ENCODE results near the gene CD79A.

Gene CD79A

DNA sequence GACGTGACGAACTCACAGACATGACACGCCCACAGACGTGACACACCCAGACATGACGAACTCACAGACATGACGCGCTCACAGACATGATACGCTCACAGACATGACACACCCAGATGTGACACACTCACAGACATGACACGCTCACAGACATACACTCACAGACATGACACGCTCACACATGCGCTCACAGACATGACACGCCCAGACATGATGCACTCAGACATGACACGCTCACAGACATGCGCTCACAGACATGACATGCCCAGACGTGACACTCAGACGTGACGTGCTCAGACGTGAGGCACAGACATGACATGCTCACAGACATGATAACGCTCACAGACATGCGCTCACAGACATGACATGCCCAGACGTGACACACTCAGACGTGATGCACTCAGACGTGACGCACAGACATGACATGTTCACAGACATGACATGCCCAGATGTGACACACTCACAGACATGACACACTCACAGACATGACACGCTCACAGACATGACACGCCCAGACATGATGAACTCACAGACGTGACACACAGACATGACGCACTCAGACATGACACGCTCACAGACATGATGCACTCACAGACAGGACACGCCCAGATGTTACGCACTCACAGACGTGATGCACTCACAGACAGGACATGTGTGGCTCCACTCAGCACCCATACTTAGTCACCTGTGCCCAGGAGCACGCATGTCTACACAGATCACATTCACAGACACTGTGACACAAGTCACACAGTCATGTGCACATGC, 43.1 kb downstream of the CD79A start:
- DNase-seq (ENCODE audit: low spot score), result no peak

DNA sequence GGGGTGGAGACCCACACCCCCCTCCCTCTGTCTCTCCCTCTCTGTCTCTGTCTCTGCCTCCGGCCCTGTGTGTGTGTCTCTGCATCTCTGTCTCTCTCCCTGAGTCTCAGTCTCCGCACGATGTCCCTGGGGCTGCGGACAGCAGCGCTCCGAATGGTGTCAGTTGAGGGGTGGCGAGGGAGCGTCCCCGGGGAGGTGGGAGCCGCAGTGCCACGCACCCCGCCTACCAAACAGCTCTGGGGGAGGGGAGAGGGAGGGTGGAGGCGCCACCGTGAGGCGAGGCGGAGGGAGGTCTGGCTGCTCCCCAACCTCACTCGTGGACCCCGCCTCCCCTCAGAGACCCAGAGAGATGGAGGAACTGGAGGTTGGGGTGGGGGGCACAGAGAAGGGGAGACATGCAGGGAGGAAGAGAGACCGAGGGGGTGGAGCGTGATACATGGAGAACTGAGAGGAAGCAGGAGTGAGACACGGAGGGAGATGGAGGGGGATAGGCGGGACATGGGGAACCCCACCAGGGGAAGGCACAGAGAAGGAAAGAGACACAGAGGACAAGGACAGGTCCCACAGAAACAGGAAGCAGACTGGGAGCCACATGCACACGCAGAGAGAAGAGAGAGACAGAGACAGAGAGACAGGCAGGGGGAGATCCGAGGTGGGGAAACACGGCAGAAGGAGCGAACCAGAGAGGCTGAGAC, 44.0 kb downstream of the CD79A start:
- DNase-seq (ENCODE audit: low spot score), result no peak

GRCh38 chr19:41921577-41922576, 44.8 kb downstream of the CD79A start:
- DNase-seq (ENCODE audit: low spot score), result no peak

GRCh38 chr19:41922585-41922984, 45.5 kb downstream of the CD79A start:
- no peak for DNase-seq (ENCODE audit: low spot score)

- no peak for DNase-seq (ENCODE audit: low spot score)
Observed at GRCh38 chr19:41923045-41923788, 46.1 kb downstream of the CD79A start.

- DNase-seq (ENCODE audit: low spot score), result no peak
Observed at GRCh38 chr19:41924151-41925145, 47.4 kb downstream of the CD79A start.

- DNase-seq (ENCODE audit: low spot score), result no peak
Observed at GRCh38 chr19:41925208-41926003, 48.3 kb downstream of the CD79A start.

GRCh38 chr19:41926028-41926762, 49.1 kb downstream of the CD79A start:
- no peak for DNase-seq (ENCODE audit: low spot score)

DNA sequence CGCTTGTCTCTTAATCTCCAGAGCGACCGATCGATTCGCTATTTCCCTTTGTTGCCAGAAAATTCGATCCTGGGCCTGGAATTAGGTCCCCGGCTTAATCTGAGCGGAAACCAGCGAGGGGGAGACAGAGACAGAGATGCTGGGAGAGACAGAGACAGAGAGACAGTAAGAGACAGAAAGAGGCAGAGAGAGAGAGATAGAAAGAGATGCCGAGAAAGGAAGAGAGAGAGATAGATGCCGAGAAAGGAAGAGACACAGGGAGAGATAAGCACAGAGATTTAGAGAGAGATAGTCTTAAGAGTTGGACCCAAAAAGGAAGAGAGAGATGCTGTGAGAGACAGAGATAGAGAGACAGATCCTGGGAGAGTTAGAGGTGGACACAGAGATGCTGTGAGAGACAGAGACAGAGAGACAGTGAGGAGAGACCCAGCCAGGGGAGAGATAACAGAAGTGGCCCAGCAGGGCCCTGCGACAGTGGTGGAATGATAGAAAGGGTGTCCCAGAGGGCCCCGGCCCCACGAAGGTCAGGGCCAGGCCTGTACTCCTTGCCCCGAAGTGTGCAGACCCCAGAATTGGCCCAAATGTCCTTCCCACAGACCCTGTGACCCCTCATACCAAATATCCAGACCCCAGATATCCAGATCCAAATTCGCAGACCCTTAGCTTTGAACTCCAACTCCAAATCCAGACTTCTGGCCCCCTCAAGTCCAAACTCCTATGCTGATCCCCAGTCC, 49.9 kb downstream of the CD79A start:
- no peak for DNase-seq (ENCODE audit: low spot score)

- peak; percentile 35 for DNase-seq (ENCODE audit: low spot score)
Observed at GRCh38 chr19:41927497-41928192, 50.6 kb downstream of the CD79A start.

- DNase-seq (ENCODE audit: low spot score), result no peak
Observed at GRCh38 chr19:41928221-41928683, 51.2 kb downstream of the CD79A start, which contains the start of gene ERFL. Gene ERFL, minus strand, starts transcription at chr19:41928449. Its CDS starts 15,530 bp downstream, at chr19:41912919.

DNA sequence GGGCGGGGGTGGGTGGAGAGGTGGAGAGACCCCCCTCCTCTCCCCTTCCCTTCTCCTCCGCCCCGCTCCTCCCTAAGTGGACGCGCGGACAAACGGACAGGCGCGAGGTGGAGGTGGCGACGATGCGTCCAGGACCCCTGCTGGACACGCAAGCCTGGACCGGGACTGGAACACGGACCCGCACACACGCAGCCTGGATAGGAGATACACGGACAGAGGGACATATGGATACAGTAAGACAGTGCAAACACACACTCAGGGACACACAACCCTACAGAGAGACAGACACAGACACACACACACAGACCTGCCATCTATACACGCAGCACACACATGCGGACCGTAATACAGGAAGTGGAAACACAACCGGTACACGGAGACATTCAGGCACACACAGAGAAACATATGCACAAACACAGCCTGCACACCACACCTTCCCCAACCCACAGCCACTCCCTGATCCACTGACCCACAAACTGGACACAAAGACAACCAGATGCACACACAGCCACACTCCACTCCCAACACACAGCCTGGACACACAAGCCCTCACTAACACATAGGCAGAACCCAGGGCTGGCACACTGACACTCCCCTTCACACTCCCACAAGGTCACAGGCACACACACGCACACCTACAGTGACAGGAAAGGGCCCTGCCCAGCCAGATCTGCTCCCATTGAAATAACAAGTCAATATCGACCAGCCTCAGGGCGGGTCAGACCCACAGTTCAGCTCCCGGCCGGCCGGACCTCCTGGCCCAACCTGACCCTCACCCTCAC, 51.9 kb downstream of the CD79A start:
- peak; percentile 59 for DNase-seq (ENCODE audit: low spot score)

DNA sequence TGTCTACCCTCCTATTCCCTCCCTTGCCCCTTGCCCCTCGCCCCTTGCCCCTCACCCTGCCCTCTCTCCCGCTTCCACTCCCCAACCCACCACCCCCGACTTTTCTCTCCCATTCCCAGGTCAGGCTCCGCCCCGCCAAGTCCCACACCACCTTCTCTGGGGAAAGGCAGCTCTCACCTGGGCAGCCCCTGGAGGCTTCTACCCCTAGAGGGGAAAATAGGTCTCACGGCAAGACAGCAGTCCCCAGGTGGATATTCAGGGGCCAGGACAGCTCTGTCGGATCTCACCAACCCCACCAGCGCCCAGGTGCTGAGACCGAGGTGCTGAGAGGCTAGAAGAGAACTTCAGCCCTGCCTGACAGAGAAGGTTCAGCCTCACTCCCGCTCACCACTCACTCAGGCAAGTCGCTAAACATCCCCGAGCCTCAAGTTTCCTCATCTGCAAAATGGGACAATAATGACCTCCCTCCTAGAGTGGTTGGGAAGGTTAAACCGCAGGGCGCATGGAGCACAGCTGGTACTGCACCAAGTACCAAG, 52.5 kb downstream of the CD79A start:
- no peak for DNase-seq (ENCODE audit: low spot score)

DNA sequence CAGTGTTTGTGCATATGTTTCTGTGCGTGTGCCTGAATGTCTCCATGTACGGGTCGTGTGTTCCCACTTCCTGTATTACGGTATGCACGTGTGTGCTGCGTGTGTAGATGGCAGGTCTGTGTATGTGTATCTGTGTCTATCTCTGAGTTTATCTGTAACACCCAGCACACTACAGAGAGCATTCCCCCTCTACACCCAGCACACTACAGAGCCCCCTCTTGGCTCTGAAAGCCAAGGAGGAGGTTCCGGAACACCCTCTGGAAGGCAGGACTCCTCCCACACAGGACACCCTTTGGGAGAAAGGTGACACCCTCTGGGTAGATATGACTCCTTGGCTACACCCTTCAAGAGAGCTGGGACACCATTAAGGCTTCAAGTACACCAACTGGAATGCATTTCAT, 53.2 kb downstream of the CD79A start:
- DNase-seq (ENCODE audit: low spot score), result no peak
